ACC112 (cell line): Measurements from ENCODE around the gene CCDC92B.
"Not testable (repeated sequence)": the region's sequence is repeated elsewhere in the genome, so short reads cannot be mapped to it uniquely, and the experiment has no call there.

Source experiments
- H2AFZ ChIP-seq: fragments of 200-600 bp; sonication (generic); one replicate; pipeline ENCODE4 v1.6.0; 2017; ENCODE audit warnings: antibody characterized with exemption, low read length; ENCODE audit not compliant: unreplicated experiment
- H3K27ac ChIP-seq: fragments of 200-600 bp; sonication (generic); 2 replicates; pipeline ENCODE4 v1.5.1; 2014; ENCODE audit warnings: low read depth, mild to moderate bottlenecking, antibody characterized with exemption, low read length, moderate library complexity
- H3K27me3 ChIP-seq: fragments of 200-600 bp; sonication (generic); 2 replicates; pipeline ENCODE4 v1.6.1; 2014; ENCODE audit warnings: mild to moderate bottlenecking, antibody characterized with exemption, low read length, moderate library complexity, mixed read lengths; ENCODE audit not compliant: insufficient read depth
- H3K36me3 ChIP-seq: fragments of 200-600 bp; sonication (generic); 2 replicates; pipeline ENCODE4 v1.6.1; 2016; ENCODE audit warnings: mild to moderate bottlenecking, antibody characterized with exemption, low read length, moderate library complexity, mixed read lengths; ENCODE audit not compliant: insufficient read depth
- H3K4me1 ChIP-seq: fragments of 200-600 bp; sonication (generic); one replicate; pipeline ENCODE4 v1.6.1; 2016; ENCODE audit warnings: low read length, mixed read lengths; ENCODE audit not compliant: insufficient read depth, unreplicated experiment, control insufficient read depth
- H3K4me3 ChIP-seq: fragments of 200-600 bp; sonication (generic); 2 replicates; pipeline ENCODE4 v1.5.1; 2014; ENCODE audit warnings: mild to moderate bottlenecking, low read depth, low read length
- H3K79me2 ChIP-seq: fragments of 200-600 bp; sonication (generic); one replicate; pipeline ENCODE4 v1.6.0; 2016; ENCODE audit warnings: low read length; ENCODE audit not compliant: control insufficient read depth, unreplicated experiment, insufficient read depth

The CCDC92B gene

GRCh38 chr17:2687074-2687418, 62.4 kb downstream of the CCDC92B start:
- peaks cover 23% of the 10 kb centered on the region for H3K36me3 ChIP-seq
- no peaks in the 10 kb centered on the region for H3K79me2 ChIP-seq
- no peak overlapping the region for H2AFZ ChIP-seq
- H3K27ac ChIP-seq = 0 out of 2 replicates have a peak overlapping the region, but pooled peaks have one; percentile 4
- H3K4me1 ChIP-seq = peaks cover 2% of the 10 kb centered on the region
- H3K4me3 ChIP-seq = no peak overlapping the region
- H3K27me3 ChIP-seq = no peaks in the 10 kb centered on the region

GRCh38 chr17:2685696-2686095, 63.8 kb downstream of the CCDC92B start:
- H3K27ac ChIP-seq = no peak overlapping the region
- H3K79me2 ChIP-seq = no peaks in the 10 kb centered on the region
- H3K27me3 ChIP-seq = no peaks in the 10 kb centered on the region
- no peak overlapping the region for H3K4me3 ChIP-seq
- peaks cover 7% of the 10 kb centered on the region for H3K4me1 ChIP-seq
- H3K36me3 ChIP-seq = peaks cover 32% of the 10 kb centered on the region
- no peak overlapping the region for H2AFZ ChIP-seq

- Histone ChIP-seq H3K79me2 (no peaks in the 10 kb centered on the region), H3K27ac (no peak overlapping the region), H3K36me3 (peaks cover 41% of the 10 kb centered on the region), H3K4me1 (peaks cover 7% of the 10 kb centered on the region), H2AFZ (no peak overlapping the region), H3K27me3 (no peaks in the 10 kb centered on the region), H3K4me3 (no peak overlapping the region)
These were observed 64.9 kb downstream of the CCDC92B start for GRCh38 chr17:2684549-2684948.

- Histone ChIP-seq H3K27ac (no peak overlapping the region), H3K79me2 (peaks cover 2% of the 10 kb centered on the region), H3K36me3 (peaks cover 45% of the 10 kb centered on the region), H2AFZ (no peak overlapping the region), H3K27me3 (no peaks in the 10 kb centered on the region), H3K4me3 (no peak overlapping the region), H3K4me1 (peaks cover 7% of the 10 kb centered on the region)
These were observed 65.5 kb downstream of the CCDC92B start for GRCh38 chr17:2683912-2684311.

DNA sequence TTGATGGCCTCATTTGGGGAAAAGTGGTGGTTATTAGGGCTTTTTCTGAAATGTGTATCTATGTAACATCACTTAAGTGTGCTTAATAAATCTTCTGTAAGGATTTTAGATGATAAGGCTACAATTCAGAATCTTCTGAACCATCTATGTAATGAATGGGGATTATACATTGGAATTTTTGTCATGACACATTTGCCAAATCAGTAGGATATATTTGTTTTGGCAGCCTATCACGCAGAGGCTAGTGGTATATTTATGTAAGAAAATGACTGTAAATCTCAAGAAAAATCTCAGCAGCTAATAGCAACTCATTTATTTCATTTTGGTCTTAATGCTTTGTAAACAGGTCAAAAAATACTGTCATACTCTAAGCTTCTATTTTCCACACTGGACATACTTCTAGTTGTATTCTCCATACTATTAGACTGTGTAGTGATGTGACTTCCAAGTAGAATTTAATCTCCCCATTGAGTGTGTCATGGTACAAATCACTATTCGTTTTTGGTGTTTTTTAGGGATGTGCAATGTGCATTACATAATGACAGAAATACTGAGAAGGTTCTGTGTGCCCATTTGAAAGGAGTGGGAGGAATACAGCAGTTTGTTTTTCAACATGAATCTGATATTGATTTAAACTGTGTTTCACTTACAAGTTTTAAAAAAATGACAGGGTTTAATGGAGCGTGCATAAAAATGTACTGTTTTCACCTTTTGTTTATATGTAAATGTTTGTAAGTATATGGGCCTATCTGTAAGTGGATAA, 67.1 kb downstream of the CCDC92B start:
- Histone ChIP-seq H2AFZ (no peak overlapping the region), H3K27ac (no peak overlapping the region), H3K4me1 (peaks cover 7% of the 10 kb centered on the region), H3K4me3 (no peak overlapping the region), H3K36me3 (peaks cover 50% of the 10 kb centered on the region), H3K79me2 (peaks cover 3% of the 10 kb centered on the region), H3K27me3 (no peaks in the 10 kb centered on the region)

DNA sequence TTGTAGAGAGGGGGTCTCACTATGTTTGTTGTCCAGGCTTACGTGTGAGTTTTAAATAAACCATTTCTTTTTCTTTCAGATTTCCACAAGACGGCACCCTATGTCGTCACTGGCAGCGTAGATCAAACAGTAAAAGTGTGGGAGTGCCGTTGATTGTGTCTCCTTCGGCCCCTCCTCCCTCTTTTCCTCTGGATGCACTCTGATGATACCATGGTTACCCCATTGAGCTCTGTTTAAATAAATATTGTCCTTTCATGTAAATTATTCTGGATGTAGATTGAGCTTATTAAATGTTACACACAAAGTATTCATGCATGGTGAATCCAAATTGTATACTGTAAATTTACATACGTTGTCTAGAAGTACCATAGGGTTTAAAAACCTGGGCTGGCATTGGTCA, 67.8 kb downstream of the CCDC92B start:
- Histone ChIP-seq H3K4me3 (no peak overlapping the region), H3K36me3 (peaks cover 55% of the 10 kb centered on the region), H3K79me2 (peaks cover 3% of the 10 kb centered on the region), H3K27me3 (no peaks in the 10 kb centered on the region), H3K27ac (no peak overlapping the region), H2AFZ (no peak overlapping the region), H3K4me1 (peaks cover 7% of the 10 kb centered on the region)

- Histone ChIP-seq H3K36me3 (peaks cover 59% of the 10 kb centered on the region), H3K27ac (no peak overlapping the region), H3K27me3 (no peaks in the 10 kb centered on the region), H3K4me3 (no peak overlapping the region), H3K4me1 (peaks cover 7% of the 10 kb centered on the region), H3K79me2 (peaks cover 3% of the 10 kb centered on the region), H2AFZ (no peak overlapping the region)
These were observed 68.5 kb downstream of the CCDC92B start for GRCh38 chr17:2680961-2681360.

DNA sequence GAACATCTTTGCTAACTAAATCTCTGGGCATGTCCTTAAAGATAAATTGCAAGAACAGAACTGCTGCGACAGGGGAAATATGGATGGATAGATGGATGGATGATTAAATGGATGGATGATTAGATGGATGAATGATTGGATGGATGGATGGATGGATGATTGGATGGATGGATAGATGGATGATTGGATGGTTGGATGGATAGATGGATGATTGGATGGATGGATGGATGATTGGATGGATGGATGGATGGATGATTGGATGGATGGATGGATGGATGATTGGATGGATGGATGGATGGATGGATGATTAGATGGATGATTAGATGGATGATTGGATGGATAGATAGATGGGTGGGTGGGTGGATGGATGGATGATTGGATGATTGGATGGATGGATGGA, 70.2 kb downstream of the CCDC92B start:
- H3K36me3 ChIP-seq = peaks cover 64% of the 10 kb centered on the region
- not testable (repeated sequence) for H2AFZ ChIP-seq, H3K27ac ChIP-seq, H3K79me2 ChIP-seq, H3K27me3 ChIP-seq, H3K4me3 ChIP-seq, H3K4me1 ChIP-seq
